HepG2 (cell line): Measurements from ENCODE around the gene APOC1. TPM values are rescaled to one million over a fixed set of nuclear protein-coding genes. Genes with fewer than 3 reads are reported as not detected.

Experiments
- BORCS8-MEF2B ChIP-seq: sonication (generic); formaldehyde crosslinking; IDR thresholded peaks from 2 replicates; pipeline ENCODE4 v1.8.0; 2022; ENCODE audit warnings: mild to moderate bottlenecking, missing genetic modification reagents
- ETV5 ChIP-seq: IDR thresholded peaks from 2 replicates; pipeline ENCODE4 v1.6.1; 2018; ENCODE audit warnings: missing biosample characterization, missing genetic modification reagents, inconsistent platforms, borderline replicate concordance
- HMG20A ChIP-seq: IDR thresholded peaks from 2 replicates; pipeline ENCODE4 v1.6.1; 2016; ENCODE audit warnings: borderline replicate concordance
- HMGA1 ChIP-seq: sonication (generic); formaldehyde crosslinking; conservative IDR thresholded peaks from 2 replicates; pipeline ENCODE4 v1.4.0; 2020; ENCODE audit warnings: missing genetic modification reagents
- HNRNPL ChIP-seq: fragments of 200-400 bp; formaldehyde crosslinking; IDR thresholded peaks from 2 replicates; pipeline ENCODE4 v1.6.1; 2017; ENCODE audit warnings: mild to moderate bottlenecking, low read depth, low read length
- MAFK ChIP-seq, 2 experiments: IDR thresholded peaks in 1 of 2; conservative IDR thresholded peaks in 1 of 2; 2 replicates each; pipeline ENCODE4 v1.6.1; 2011; ENCODE audit warnings: improper control_type of control experiment in 2 of 2, low read length in 2 of 2
- MEIS1 ChIP-seq: sonication (generic); formaldehyde crosslinking; IDR thresholded peaks from 2 replicates; pipeline ENCODE4 v1.9.0; 2021; ENCODE audit warnings: mild to moderate bottlenecking, missing genetic modification reagents, moderate library complexity, borderline replicate concordance
- MZF1 ChIP-seq: sonication (generic); formaldehyde crosslinking; IDR thresholded peaks from 2 replicates; pipeline ENCODE4 v1.8.1; 2023; ENCODE audit warnings: mild to moderate bottlenecking, missing genetic modification reagents, borderline replicate concordance
- RBAK ChIP-seq: sonication (generic); formaldehyde crosslinking; IDR thresholded peaks from 2 replicates; pipeline ENCODE4 v1.5.1; 2020; ENCODE audit warnings: mild to moderate bottlenecking, missing genetic modification reagents
- RELA ChIP-seq: sonication (generic); formaldehyde crosslinking; IDR thresholded peaks from 2 replicates; pipeline ENCODE4 v1.4.0; 2020; ENCODE audit warnings: missing genetic modification reagents
- SAP130 ChIP-seq: IDR thresholded peaks from 2 replicates; pipeline ENCODE4 v1.6.1; 2016; ENCODE audit warnings: low read depth
- TAF1 ChIP-seq: sonication (generic); formaldehyde crosslinking; IDR thresholded peaks from 2 replicates; pipeline ENCODE4 v1.4.0; 2020; ENCODE audit warnings: missing genetic modification reagents
- U2AF1 ChIP-seq: fragments of 200-400 bp; formaldehyde crosslinking; optimal IDR thresholded peaks from 2 replicates; pipeline ENCODE3; 2017; ENCODE audit warnings: mild to moderate bottlenecking, low read depth, low read length
- YEATS2 ChIP-seq: sonication (generic); formaldehyde crosslinking; IDR thresholded peaks from 2 replicates; pipeline ENCODE4 v1.4.0; 2020; ENCODE audit warnings: missing genetic modification reagents, borderline replicate concordance
- ZNF24 ChIP-seq: fragments of 450-650 bp; IDR thresholded peaks from 2 replicates; pipeline ENCODE4 v1.6.1; 2017; ENCODE audit warnings: antibody characterized with exemption, mild to moderate bottlenecking
- ZNF326 ChIP-seq: sonication (generic); formaldehyde crosslinking; IDR thresholded peaks from 2 replicates; pipeline ENCODE4 v1.4.0; 2020; ENCODE audit warnings: missing genetic modification reagents, borderline replicate concordance
- ZNF468 ChIP-seq: sonication (generic); formaldehyde crosslinking; IDR thresholded peaks from 2 replicates; pipeline ENCODE4 v1.8.0; 2022; ENCODE audit warnings: mild to moderate bottlenecking, moderate library complexity, missing genetic modification reagents
- ZNF496 ChIP-seq: sonication (generic); formaldehyde crosslinking; IDR thresholded peaks from 2 replicates; pipeline ENCODE4 v1.8.1; 2023; ENCODE audit warnings: mild to moderate bottlenecking, moderate library complexity, missing genetic modification reagents; ENCODE audit not compliant: insufficient replicate concordance
- ZNF891 ChIP-seq: sonication (generic); formaldehyde crosslinking; IDR thresholded peaks from 2 replicates; pipeline ENCODE4 v1.5.0; 2020; ENCODE audit warnings: mild to moderate bottlenecking, missing genetic modification reagents
- ZSCAN20 ChIP-seq: sonication (generic); formaldehyde crosslinking; IDR thresholded peaks from 2 replicates; pipeline ENCODE4 v1.4.0; 2020; ENCODE audit warnings: missing genetic modification reagents, mild to moderate bottlenecking, borderline replicate concordance
- polyA plus RNA-seq, 8 experiments: library from polyadenylated mRNA; depleted of rRNA in 3 of 8; stranded (reverse) in 7 of 8; unstranded in 1 of 8; fragments of >200 nt; fragmentation: Illumina TruSeq in 4 of 8; extraction: Trizol in 4 of 8; gene quantifications; 2 replicates each; pipeline versions ENCODE4 v1.2.1 to v1.2.3, GENCODE V29; 2011 to 2016; ENCODE audit warnings: low read depth in 4 of 8, missing spikeins in 1 of 8, mixed read lengths in 1 of 8; ENCODE audit not compliant: insufficient read depth in 1 of 8
- total RNA-seq, 5 experiments: library from RNA; depleted of rRNA; stranded (reverse); fragments of >200 nt; fragmentation: Illumina TruSeq; extraction: Trizol; gene quantifications; 2 replicates each; pipeline ENCODE4 v1.2.3, GENCODE V29; 2016; ENCODE audit warnings: low read depth in 1 of 5
- TF ChIP-seq, protein P1 (sequence below): sonication (generic); formaldehyde crosslinking; IDR thresholded peaks from 2 replicates; pipeline ENCODE4 v1.4.0; 2020; ENCODE audit warnings: missing genetic modification reagents
- TF ChIP-seq, protein P2 (sequence below): sonication (generic); formaldehyde crosslinking; IDR thresholded peaks from 2 replicates; pipeline ENCODE4 v1.4.0; 2020; ENCODE audit warnings: missing genetic modification reagents, borderline replicate concordance
- TF ChIP-seq, protein P3 (sequence below): IDR thresholded peaks from 2 replicates; pipeline ENCODE4 v1.6.1; 2016; ENCODE audit warnings: low read depth, borderline replicate concordance

The APOC1 gene
- total and polyA plus RNA-seq, 2 of the 13 experiments (the other 11 are each of a cell fraction or from before 2014, with no cell fraction given), result 600 to 1,235 TPM

DNA sequence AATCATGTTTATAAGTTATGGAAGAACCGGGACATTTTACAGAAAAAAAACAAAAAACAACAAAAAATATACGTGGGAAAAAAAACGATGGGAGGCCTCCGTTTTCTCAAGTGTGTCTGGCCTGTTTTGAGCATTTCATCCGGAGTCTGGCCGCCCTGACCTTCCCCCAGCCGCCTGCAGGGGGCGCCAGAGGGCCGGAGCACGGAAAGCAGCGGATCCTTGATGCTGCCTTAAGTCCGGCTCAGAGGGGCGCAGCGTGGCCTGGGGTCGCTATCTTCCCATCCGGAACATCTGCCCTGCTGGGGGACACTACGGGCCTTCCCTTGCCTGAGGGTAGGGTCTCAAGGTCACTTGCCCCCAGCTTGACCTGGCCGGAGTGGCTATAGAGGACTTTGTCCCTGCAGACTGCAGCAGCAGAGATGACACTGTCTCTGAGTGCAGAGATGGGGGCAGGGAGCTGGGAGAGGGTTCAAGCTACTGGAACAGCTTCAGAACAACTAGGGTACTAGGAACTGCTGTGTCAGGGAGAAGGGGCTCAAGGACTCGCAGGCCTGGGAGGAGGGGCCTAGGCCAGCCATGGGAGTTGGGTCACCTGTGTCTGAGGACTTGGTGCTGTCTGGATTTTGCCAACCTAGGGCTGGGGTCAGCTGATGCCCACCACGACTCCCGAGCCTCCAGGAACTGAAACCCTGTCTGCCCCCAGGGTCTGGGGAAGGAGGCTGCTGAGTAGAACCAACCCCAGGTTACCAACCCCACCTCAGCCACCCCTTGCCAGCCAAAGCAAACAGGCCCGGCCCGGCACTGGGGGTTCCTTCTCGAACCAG lies 10.6 kb upstream of the APOC1 start (continued):
- TF ChIP-seq, protein P1, sequence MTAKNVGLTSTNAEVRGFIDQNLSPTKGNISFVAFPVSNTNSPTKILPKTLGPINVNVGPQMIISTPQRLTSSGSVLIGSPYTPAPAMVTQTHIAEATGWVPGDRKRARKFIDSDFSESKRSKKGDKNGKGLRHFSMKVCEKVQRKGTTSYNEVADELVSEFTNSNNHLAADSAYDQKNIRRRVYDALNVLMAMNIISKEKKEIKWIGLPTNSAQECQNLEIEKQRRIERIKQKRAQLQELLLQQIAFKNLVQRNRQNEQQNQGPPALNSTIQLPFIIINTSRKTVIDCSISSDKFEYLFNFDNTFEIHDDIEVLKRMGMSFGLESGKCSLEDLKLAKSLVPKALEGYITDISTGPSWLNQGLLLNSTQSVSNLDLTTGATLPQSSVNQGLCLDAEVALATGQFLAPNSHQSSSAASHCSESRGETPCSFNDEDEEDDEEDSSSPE (CRISPR knock-in tag), result peak; percentile 20
- no peak for TF ChIP-seq ZNF468 (CRISPR knock-in tag)
- TF ChIP-seq, protein P2, sequence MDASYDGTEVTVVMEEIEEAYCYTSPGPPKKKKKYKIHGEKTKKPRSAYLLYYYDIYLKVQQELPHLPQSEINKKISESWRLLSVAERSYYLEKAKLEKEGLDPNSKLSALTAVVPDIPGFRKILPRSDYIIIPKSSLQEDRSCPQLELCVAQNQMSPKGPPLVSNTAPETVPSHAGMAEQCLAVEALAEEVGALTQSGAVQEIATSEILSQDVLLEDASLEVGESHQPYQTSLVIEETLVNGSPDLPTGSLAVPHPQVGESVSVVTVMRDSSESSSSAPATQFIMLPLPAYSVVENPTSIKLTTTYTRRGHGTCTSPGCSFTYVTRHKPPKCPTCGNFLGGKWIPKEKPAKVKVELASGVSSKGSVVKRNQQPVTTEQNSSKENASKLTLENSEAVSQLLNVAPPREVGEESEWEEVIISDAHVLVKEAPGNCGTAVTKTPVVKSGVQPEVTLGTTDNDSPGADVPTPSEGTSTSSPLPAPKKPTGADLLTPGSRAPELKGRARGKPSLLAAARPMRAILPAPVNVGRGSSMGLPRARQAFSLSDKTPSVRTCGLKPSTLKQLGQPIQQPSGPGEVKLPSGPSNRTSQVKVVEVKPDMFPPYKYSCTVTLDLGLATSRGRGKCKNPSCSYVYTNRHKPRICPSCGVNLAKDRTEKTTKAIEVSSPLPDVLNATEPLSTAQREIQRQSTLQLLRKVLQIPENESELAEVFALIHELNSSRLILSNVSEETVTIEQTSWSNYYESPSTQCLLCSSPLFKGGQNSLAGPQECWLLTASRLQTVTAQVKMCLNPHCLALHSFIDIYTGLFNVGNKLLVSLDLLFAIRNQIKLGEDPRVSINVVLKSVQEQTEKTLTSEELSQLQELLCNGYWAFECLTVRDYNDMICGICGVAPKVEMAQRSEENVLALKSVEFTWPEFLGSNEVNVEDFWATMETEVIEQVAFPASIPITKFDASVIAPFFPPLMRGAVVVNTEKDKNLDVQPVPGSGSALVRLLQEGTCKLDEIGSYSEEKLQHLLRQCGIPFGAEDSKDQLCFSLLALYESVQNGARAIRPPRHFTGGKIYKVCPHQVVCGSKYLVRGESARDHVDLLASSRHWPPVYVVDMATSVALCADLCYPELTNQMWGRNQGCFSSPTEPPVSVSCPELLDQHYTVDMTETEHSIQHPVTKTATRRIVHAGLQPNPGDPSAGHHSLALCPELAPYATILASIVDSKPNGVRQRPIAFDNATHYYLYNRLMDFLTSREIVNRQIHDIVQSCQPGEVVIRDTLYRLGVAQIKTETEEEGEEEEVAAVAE (CRISPR knock-in tag), result peak; percentile 80; the same call in 1 of the 2 replicates
- TF ChIP-seq SAP130, result peak; percentile 80
- TF ChIP-seq TAF1 (CRISPR knock-in tag), result no peak
- TF ChIP-seq U2AF1, result no peak
- peak; percentile 56; the same call in 1 of the 2 replicates for TF ChIP-seq ZNF326 (CRISPR knock-in tag)
- TF ChIP-seq ZNF496 (CRISPR knock-in tag), result no peak
- TF ChIP-seq MZF1 (CRISPR knock-in tag), result no peak
- TF ChIP-seq, protein P3, sequence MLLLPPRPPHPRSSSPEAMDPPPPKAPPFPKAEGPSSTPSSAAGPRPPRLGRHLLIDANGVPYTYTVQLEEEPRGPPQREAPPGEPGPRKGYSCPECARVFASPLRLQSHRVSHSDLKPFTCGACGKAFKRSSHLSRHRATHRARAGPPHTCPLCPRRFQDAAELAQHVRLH (CRISPR knock-in tag), result peak; percentile 67; the same call in 1 of the 2 replicates
- peak; percentile 20; the same call in 1 of the 2 replicates for TF ChIP-seq YEATS2 (CRISPR knock-in tag)
- no peak for TF ChIP-seq ZSCAN20 (CRISPR knock-in tag)
- no peak for TF ChIP-seq HMGA1 (CRISPR knock-in tag)
- TF ChIP-seq MEIS1 (CRISPR knock-in tag), result peak; percentile 72; the same call in 1 of the 2 replicates
- peak; percentile 57; the same call in 1 of the 2 replicates for TF ChIP-seq RELA (CRISPR knock-in tag)
- no peak; the same call in none of the 2 replicates for TF ChIP-seq ETV5
- TF ChIP-seq ZNF24, result 0 out of 2 replicates have a peak, but pooled peaks have one; percentile 44
- no peak; the same call in 1 of the 2 replicates for TF ChIP-seq HMG20A (CRISPR knock-in tag)
- peak; percentile 76 for TF ChIP-seq HNRNPL
- TF ChIP-seq BORCS8-MEF2B (CRISPR knock-in tag), result peak; percentile 76
- TF ChIP-seq RBAK (CRISPR knock-in tag), result no peak
- peak; percentile 75; the same call in 1 of the 2 replicates for TF ChIP-seq ZNF891
- peak; percentile 62 to 69 for TF ChIP-seq MAFK (conservative IDR thresholded peaks at IDR 0.05 in 1 of 2, IDR thresholded peaks at IDR 0.05 in 1 of 2; ENCODE audit: low read length in 2 of 2)
